Bronchial epithelial cell (primary cell): ENCODE data around the gene DNM1. TPM values are rescaled to one million over a fixed set of nuclear protein-coding genes. Genes with fewer than 3 reads are reported as not detected.

Experiments
- DNase-seq: peaks from one replicate; pipeline ENCODE4 v3.0.0-alpha.2; 2010; ENCODE audit warnings: low read depth
- FAIRE-seq: peaks from 2 replicates; lab custom pipeline; 2011; peaks lifted over from hg19 to GRCh38; lab: Jason Lieb, UNC
- H3K27me3 ChIP-seq: 2 replicates; pipeline ENCODE4 v1.5.1; 2011; ENCODE audit warnings: low read length; ENCODE audit not compliant: control insufficient read depth, insufficient read depth
- H3K36me3 ChIP-seq: 2 replicates; pipeline ENCODE4 v1.5.1; 2011; ENCODE audit warnings: low read length; ENCODE audit not compliant: control insufficient read depth, insufficient read depth
- H3K4me3 ChIP-seq: 2 replicates; pipeline ENCODE4 v1.5.1; 2011; ENCODE audit warnings: mild to moderate bottlenecking, low read depth, low read length, control low read depth
- total RNA-seq: library from RNA; depleted of rRNA; stranded (reverse); fragments of >200 nt; gene quantifications from 2 replicates; pipeline ENCODE4 v1.2.1, GENCODE V29; 2014
- TF ChIP-seq, protein P1 (sequence below): IDR thresholded peaks from 2 replicates; pipeline ENCODE4 v1.5.1; 2011; ENCODE audit warnings: mild to moderate bottlenecking, moderate library complexity, low read length, control low read depth, inconsistent platforms; ENCODE audit not compliant: insufficient read depth, severe bottlenecking

DNM1 gene
- total RNA-seq, 1 donor from 2014 or later = 0.53 TPM

DNA sequence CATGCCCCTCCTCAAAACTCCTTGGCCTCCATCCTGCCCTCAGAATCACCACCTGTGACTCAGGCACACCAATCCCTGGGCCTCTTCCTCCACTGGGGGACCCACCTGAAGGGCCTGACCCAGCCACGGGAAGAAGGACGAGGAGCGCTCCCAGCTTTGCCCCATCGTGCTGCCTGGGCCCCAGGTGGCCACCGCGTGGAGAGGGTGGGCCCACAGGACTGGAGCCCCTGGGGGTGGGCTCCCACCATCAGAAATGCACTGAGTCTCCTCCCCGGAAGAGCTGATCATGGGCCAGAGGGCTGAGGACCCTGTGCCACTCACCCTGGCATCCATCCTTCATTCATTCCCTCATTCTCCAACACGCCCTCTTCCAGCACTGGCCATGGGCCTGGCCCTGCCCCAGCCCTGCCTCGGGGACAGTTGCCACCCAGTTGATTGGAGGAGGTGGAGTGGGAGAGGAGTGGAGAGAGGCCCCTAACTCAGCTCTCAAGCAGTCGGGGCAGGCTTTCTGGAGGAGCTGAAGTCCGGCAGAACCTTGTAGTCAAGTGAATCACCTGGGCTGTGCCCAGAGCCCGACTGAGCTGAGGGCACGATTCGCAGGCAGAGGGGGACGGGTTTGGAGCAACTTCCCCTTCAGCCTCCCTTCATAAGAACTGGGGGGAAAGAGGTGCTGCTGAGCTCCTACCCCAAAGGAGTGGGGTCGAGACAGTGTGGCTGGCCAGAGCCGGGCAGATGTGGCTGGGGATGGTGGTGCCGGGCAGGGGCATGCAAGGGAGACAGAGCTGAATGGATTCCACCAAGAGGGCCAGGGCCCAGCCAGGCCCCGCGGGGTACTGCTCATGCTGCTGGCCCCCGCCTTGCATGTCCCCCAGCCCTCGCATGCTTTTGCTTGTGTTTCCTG lies 29.6 kb downstream of the DNM1 start:
- H3K27me3 ChIP-seq = no peaks in the 10 kb centered on the region
- DNase-seq (no peak), FAIRE-seq (no peak)
- TF ChIP-seq, protein P1, sequence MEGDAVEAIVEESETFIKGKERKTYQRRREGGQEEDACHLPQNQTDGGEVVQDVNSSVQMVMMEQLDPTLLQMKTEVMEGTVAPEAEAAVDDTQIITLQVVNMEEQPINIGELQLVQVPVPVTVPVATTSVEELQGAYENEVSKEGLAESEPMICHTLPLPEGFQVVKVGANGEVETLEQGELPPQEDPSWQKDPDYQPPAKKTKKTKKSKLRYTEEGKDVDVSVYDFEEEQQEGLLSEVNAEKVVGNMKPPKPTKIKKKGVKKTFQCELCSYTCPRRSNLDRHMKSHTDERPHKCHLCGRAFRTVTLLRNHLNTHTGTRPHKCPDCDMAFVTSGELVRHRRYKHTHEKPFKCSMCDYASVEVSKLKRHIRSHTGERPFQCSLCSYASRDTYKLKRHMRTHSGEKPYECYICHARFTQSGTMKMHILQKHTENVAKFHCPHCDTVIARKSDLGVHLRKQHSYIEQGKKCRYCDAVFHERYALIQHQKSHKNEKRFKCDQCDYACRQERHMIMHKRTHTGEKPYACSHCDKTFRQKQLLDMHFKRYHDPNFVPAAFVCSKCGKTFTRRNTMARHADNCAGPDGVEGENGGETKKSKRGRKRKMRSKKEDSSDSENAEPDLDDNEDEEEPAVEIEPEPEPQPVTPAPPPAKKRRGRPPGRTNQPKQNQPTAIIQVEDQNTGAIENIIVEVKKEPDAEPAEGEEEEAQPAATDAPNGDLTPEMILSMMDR = no peak
- no peak overlapping the region for H3K4me3 ChIP-seq
- H3K36me3 ChIP-seq = no peaks in the 10 kb centered on the region

DNA sequence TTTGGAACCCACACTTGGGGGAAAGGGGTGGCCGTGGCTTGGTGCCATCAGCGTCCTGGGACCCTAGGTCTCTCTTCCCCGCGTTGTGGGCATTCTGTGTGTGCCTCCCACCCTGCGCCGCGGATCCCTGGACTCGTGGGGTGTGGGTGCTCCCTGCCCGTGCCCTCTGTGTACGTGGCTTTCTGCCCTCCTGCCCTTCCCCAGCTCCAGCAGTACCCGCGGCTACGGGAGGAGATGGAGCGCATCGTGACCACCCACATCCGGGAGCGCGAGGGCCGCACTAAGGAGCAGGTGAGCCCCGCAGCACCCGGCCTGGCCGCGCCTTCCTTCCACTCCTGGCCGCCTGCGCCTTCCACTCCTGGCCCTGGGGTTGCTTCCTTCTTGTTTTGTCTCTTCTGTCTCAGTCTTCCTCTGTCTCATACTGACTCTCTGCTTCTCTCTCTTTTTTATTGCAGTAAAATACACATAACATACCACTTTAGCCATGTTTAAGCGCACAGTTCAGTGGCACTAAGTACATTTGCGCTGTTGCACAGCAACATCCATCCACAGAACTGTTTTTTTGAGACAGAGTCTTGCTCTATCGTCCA lies 30.7 kb downstream of the DNM1 start:
- DNase-seq = no peak
- no peak overlapping the region for H3K4me3 ChIP-seq
- no peak for FAIRE-seq
- no peaks in the 10 kb centered on the region for H3K27me3 ChIP-seq
- H3K36me3 ChIP-seq = no peaks in the 10 kb centered on the region
- TF ChIP-seq, protein P1 = no peak

- H3K36me3 ChIP-seq = no peaks in the 10 kb centered on the region
- TF ChIP-seq, protein P1 = no peak
- DNase-seq (no peak), FAIRE-seq (no peak)
- H3K27me3 ChIP-seq = no peaks in the 10 kb centered on the region
- no peak overlapping the region for H3K4me3 ChIP-seq
Measured at GRCh38 chr9:128242124-128242523, 38.9 kb downstream of the DNM1 start.

GRCh38 chr9:128242828-128243214 lies 39.6 kb downstream of the DNM1 start:
- TF ChIP-seq, protein P1 = no peak
- FAIRE-seq (no peak), DNase-seq (no peak)
- Histone ChIP-seq H3K27me3 (no peaks in the 10 kb centered on the region), H3K36me3 (no peaks in the 10 kb centered on the region), H3K4me3 (no peak overlapping the region)

- H3K36me3 ChIP-seq = no peaks in the 10 kb centered on the region
- H3K27me3 ChIP-seq = no peaks in the 10 kb centered on the region
- H3K4me3 ChIP-seq = no peak overlapping the region
- TF ChIP-seq, protein P1 = no peak
- DNase-seq (no peak), FAIRE-seq (no peak)
Measured at GRCh38 chr9:128243215-128244018, 40.2 kb downstream of the DNM1 start.
